Measurements from ENCODE around the gene TUBB4A.
A peak's percentile ranks its signal among the peaks of the same experiment; 100 is the strongest.

The TUBB4A gene

DNA sequence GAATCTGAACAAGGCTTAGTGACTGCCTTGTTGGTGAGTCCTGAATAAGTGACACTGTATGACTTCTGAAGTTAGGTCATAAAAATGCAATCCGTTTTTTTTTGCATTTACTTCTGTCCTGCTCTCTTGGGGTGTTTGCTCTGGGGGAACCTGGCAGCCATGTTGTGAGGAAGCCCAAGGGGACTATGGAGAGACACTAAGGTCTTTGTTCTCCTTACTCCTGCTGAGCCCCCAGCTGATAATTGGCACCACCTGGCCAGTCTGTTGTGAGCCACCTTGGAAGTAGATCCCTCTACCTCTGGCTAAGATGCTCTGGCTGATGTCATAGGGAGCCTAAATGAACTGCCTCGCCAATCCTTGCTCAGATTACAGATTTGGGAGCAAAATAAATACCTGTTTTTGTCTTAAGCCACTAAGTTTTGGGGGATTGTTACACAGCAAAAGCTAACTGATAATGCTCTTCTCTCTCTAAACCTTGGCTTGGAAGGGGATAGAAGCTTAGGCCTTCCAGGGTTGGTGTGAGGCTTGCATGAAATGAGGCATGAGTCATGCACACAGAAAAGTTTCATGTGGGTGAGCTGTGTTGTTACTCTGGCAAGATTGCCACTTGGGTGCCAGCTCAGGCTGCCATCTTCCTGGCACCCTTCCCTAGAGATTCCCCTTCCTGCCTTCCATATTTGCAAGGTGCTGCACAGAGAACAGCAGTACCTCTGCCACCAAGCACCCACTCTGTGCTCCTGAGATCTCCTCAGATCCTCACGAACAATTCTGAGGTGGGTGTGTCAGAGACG, 10.1 kb downstream of the TUBB4A start:
- Histone ChIP-seq H3K4me1 (ENCODE audit: insufficient read depth, low read length, poor library complexity, severe bottlenecking) (no peaks in the 10 kb centered on the region), H2AFZ (ENCODE audit: low read length) (no peak overlapping the region), H3K9ac (ENCODE audit: low read depth, low read length, poor library complexity, severe bottlenecking) (no peak overlapping the region), H3K36me3 (ENCODE audit: insufficient read depth, low read length) (no peaks in the 10 kb centered on the region), H3K4me2 (ENCODE audit: low read depth, low read length, poor library complexity, severe bottlenecking) (no peak overlapping the region), H4K20me1 (ENCODE audit: insufficient read depth, low read length, poor library complexity, severe bottlenecking) (no peaks in the 10 kb centered on the region), H3K4me3 (ENCODE audit: low read length, poor library complexity, severe bottlenecking) (no peak overlapping the region), H3K9me3 (ENCODE audit: insufficient read depth, low read depth, low read length) (no peaks in the 10 kb centered on the region), H3K9me2 (replicated peaks; ENCODE audit: low read depth, low read length) (no peaks in the 10 kb centered on the region), H3K79me2 (ENCODE audit: insufficient read depth, low read length) (no peaks in the 10 kb centered on the region), H3K27me3 (ENCODE audit: insufficient read depth, low read length, poor library complexity, severe bottlenecking) (no peaks in the 10 kb centered on the region), H3F3A (ENCODE audit: low read depth) (no peaks in the 10 kb centered on the region)
- TF ChIP-seq, protein P1, sequence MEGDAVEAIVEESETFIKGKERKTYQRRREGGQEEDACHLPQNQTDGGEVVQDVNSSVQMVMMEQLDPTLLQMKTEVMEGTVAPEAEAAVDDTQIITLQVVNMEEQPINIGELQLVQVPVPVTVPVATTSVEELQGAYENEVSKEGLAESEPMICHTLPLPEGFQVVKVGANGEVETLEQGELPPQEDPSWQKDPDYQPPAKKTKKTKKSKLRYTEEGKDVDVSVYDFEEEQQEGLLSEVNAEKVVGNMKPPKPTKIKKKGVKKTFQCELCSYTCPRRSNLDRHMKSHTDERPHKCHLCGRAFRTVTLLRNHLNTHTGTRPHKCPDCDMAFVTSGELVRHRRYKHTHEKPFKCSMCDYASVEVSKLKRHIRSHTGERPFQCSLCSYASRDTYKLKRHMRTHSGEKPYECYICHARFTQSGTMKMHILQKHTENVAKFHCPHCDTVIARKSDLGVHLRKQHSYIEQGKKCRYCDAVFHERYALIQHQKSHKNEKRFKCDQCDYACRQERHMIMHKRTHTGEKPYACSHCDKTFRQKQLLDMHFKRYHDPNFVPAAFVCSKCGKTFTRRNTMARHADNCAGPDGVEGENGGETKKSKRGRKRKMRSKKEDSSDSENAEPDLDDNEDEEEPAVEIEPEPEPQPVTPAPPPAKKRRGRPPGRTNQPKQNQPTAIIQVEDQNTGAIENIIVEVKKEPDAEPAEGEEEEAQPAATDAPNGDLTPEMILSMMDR (conservative IDR thresholded peaks at IDR 0.05; ENCODE audit: low read length): no peak
- TF ChIP-seq EZH2phosphoT487 (IDR thresholded peaks at IDR 0.05; ENCODE audit: borderline replicate concordance): no peak

DNA sequence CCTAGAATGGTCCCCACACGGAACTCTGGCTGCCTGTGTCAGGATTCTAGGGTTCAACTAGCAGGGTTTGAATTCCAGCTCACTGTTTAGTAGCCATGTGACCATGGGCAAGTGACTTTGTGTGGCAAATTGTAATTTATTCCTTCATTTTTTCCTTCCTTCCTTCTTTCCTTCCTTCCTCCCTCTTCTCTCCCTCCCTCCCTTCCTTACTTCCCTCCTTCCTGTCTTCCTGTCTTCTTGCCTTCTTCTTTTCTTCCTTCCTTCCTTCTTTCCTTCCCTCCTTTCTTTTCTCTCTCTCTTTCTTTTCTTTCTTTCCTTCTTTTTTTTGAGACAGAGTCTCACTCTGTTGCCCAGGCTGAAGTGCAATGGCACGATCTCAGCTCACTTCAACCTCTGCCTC, 12.0 kb downstream of the TUBB4A start:
- Histone ChIP-seq H3K4me1 (ENCODE audit: insufficient read depth, low read length, poor library complexity, severe bottlenecking) (no peaks in the 10 kb centered on the region), H3K27me3 (ENCODE audit: insufficient read depth, low read length, poor library complexity, severe bottlenecking) (no peaks in the 10 kb centered on the region), H3K9me2 (replicated peaks; ENCODE audit: low read depth, low read length) (no peaks in the 10 kb centered on the region), H3K9ac (ENCODE audit: low read depth, low read length, poor library complexity, severe bottlenecking) (no peak overlapping the region), H3K36me3 (ENCODE audit: insufficient read depth, low read length) (no peaks in the 10 kb centered on the region), H3K4me3 (ENCODE audit: low read length, poor library complexity, severe bottlenecking) (no peak overlapping the region), H3F3A (ENCODE audit: low read depth) (no peaks in the 10 kb centered on the region), H4K20me1 (ENCODE audit: insufficient read depth, low read length, poor library complexity, severe bottlenecking) (no peaks in the 10 kb centered on the region), H3K4me2 (ENCODE audit: low read depth, low read length, poor library complexity, severe bottlenecking) (no peak overlapping the region), H3K79me2 (ENCODE audit: insufficient read depth, low read length) (no peaks in the 10 kb centered on the region), H3K9me3 (ENCODE audit: insufficient read depth, low read depth, low read length) (no peaks in the 10 kb centered on the region), H2AFZ (ENCODE audit: low read length) (peak overlapping the region; percentile 55; the same call in 1 of the 2 replicates)
- no peak for TF ChIP-seq EZH2phosphoT487 (IDR thresholded peaks at IDR 0.05; ENCODE audit: borderline replicate concordance)
- TF ChIP-seq, protein P1 (conservative IDR thresholded peaks at IDR 0.05; ENCODE audit: low read length): no peak

DNA sequence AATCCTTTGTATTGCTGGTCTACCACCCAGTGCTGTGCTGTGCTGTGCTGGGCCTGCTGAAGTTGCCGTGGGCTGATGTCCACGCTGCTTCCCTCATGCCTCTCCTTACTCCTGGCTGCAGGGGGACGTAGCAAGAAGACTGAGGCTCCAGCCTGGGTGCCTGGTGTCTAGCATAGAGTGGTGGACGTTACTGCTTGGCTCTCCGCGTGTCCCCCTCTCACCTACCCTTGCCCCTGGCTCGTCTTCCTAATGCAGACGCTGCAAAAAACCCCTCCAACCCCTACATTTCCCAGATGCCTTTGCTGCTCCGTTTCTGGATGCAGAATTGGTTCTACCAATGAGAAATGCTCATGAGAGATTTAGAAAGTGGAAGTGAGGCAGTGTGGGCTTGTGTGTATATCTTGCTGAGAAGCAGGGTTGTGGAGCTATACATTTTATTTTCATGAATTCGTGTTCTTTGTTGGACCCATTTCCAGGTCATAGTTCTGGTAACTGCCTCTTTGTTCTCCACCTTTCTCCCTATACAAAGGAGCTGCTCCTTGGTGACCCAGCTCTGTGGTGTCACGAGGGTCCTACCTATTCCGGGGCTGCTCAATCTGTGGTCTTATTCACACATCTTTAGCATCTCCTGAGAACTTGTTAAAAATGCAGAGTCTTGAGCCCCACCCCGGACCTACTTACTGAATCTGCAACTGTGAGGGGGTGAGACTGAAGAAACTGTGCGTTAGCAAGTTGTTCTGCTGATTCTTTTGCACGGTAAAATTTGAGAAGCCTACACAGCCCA, 12.6 kb downstream of the TUBB4A start:
- no peaks in the 10 kb centered on the region for H3K27me3 ChIP-seq (ENCODE audit: insufficient read depth, low read length, poor library complexity, severe bottlenecking)
- no peaks in the 10 kb centered on the region for H3K9me2 ChIP-seq (replicated peaks; ENCODE audit: low read depth, low read length)
- H3K79me2 ChIP-seq (ENCODE audit: insufficient read depth, low read length): no peaks in the 10 kb centered on the region
- no peak overlapping the region for H3K4me3 ChIP-seq (ENCODE audit: low read length, poor library complexity, severe bottlenecking)
- H3K4me1 ChIP-seq (ENCODE audit: insufficient read depth, low read length, poor library complexity, severe bottlenecking): no peaks in the 10 kb centered on the region
- H4K20me1 ChIP-seq (ENCODE audit: insufficient read depth, low read length, poor library complexity, severe bottlenecking): no peaks in the 10 kb centered on the region
- peak overlapping the region; percentile 55 for H2AFZ ChIP-seq (ENCODE audit: low read length)
- no peak overlapping the region for H3K4me2 ChIP-seq (ENCODE audit: low read depth, low read length, poor library complexity, severe bottlenecking)
- H3K36me3 ChIP-seq (ENCODE audit: insufficient read depth, low read length): no peaks in the 10 kb centered on the region
- no peak for TF ChIP-seq EZH2phosphoT487 (IDR thresholded peaks at IDR 0.05; ENCODE audit: borderline replicate concordance)
- TF ChIP-seq, protein P1 (conservative IDR thresholded peaks at IDR 0.05; ENCODE audit: low read length): no peak
- no peaks in the 10 kb centered on the region for H3F3A ChIP-seq (ENCODE audit: low read depth)
- H3K9ac ChIP-seq (ENCODE audit: low read depth, low read length, poor library complexity, severe bottlenecking): no peak overlapping the region
- no peaks in the 10 kb centered on the region for H3K9me3 ChIP-seq (ENCODE audit: insufficient read depth, low read depth, low read length)
